SU-DHL-6 (cell line): ENCODE data around the gene STAT2.

Experiments used
- H2AFZ ChIP-seq: fragments of 200-600 bp; sonication (generic); 2 replicates; pipeline ENCODE4 v1.6.1; 2014; ENCODE audit warnings: low read depth, mild to moderate bottlenecking, moderate library complexity, mixed read lengths, antibody characterized with exemption, low read length; ENCODE audit not compliant: severe bottlenecking
- H3F3A ChIP-seq: fragments of 200-600 bp; shearing (Covaris generic); 2 replicates; pipeline ENCODE4 v1.6.0; 2016; ENCODE audit warnings: antibody characterized with exemption, mild to moderate bottlenecking; ENCODE audit not compliant: insufficient read depth
- H3K27ac ChIP-seq: fragments of 200-600 bp; sonication (generic); 2 replicates; pipeline ENCODE4 v1.5.1; 2016; ENCODE audit warnings: low read depth, mild to moderate bottlenecking, low read length, moderate library complexity, mixed read lengths
- H3K27me3 ChIP-seq: fragments of 200-600 bp; sonication (generic), shearing (Covaris generic); 2 replicates; pipeline ENCODE4 v1.6.0; 2014; ENCODE audit warnings: mild to moderate bottlenecking, low read length
- H3K36me3 ChIP-seq: fragments of 200-600 bp; sonication (generic); 2 replicates; pipeline ENCODE4 v1.6.1; 2014; ENCODE audit warnings: mild to moderate bottlenecking, low read length, mixed read lengths
- H3K4me2 ChIP-seq: fragments of 300-600, 200-600 bp; shearing (Covaris generic), sonication (generic); 2 replicates; pipeline ENCODE4 v1.6.0; 2014; ENCODE audit warnings: low read length, low read depth, mild to moderate bottlenecking; ENCODE audit not compliant: poor library complexity, severe bottlenecking
- H3K4me3 ChIP-seq: fragments of 200-600 bp; sonication (generic); 2 replicates; pipeline ENCODE4 v1.5.1; 2014; ENCODE audit warnings: antibody characterized with exemption, low read length, mild to moderate bottlenecking, mixed read lengths; ENCODE audit not compliant: insufficient read depth, poor library complexity, severe bottlenecking
- H3K79me2 ChIP-seq: fragments of 200-600 bp; sonication (generic); 2 replicates; pipeline ENCODE4 v1.6.1; 2014; ENCODE audit warnings: mild to moderate bottlenecking, low read length, moderate library complexity; ENCODE audit not compliant: insufficient read depth
- H3K9ac ChIP-seq: fragments of 200-600 bp; sonication (generic); 2 replicates; pipeline ENCODE4 v1.7.0; 2014; ENCODE audit warnings: mild to moderate bottlenecking, low read length
- H3K9me2 ChIP-seq: fragments of 200-600 bp; sonication (generic); replicated peaks from 2 replicates; pipeline ENCODE4 v1.6.1; 2014; ENCODE audit warnings: low read length; ENCODE audit not compliant: insufficient read depth
- H3K9me3 ChIP-seq: fragments of 200-600 bp; sonication (generic); 2 replicates; pipeline ENCODE4 v1.6.1; 2014; ENCODE audit warnings: low read length, mixed read lengths; ENCODE audit not compliant: insufficient read depth
- H4K20me1 ChIP-seq: fragments of 200-600 bp; sonication (generic); 2 replicates; pipeline ENCODE4 v1.6.1; 2014; ENCODE audit warnings: low read depth, mild to moderate bottlenecking, antibody characterized with exemption, low read length, moderate library complexity, mixed read lengths
- CTCF ChIP-seq: fragments of 200-600 bp; sonication (generic); IDR thresholded peaks from one replicate; pipeline ENCODE4 v1.5.1; 2017; ENCODE audit warnings: antibody characterized with exemption, mild to moderate bottlenecking, low read length, moderate library complexity; ENCODE audit not compliant: insufficient read depth, poor library complexity, severe bottlenecking
- EZH2phosphoT487 ChIP-seq: fragments of 200-600 bp; sonication (generic), shearing (Covaris generic); conservative IDR thresholded peaks from 2 replicates; pipeline ENCODE4 v1.6.1; 2018; ENCODE audit warnings: mild to moderate bottlenecking, antibody characterized with exemption, low read length, moderate library complexity, mixed read lengths

Gene STAT2

GRCh38 chr12:56389412-56389811 lies 29.5 kb upstream of the STAT2 start:
- no peaks in the 10 kb centered on the region for H4K20me1 ChIP-seq
- H3K9me3 ChIP-seq, result no peaks in the 10 kb centered on the region
- no peaks in the 10 kb centered on the region for H3F3A ChIP-seq
- H3K4me2 ChIP-seq, result no peak overlapping the region
- TF ChIP-seq CTCF, result no peak
- TF ChIP-seq EZH2phosphoT487, result no peak
- H3K36me3 ChIP-seq, result no peaks in the 10 kb centered on the region
- H2AFZ ChIP-seq, result no peak overlapping the region
- H3K27ac ChIP-seq, result no peak overlapping the region
- H3K27me3 ChIP-seq, result no peaks in the 10 kb centered on the region
- H3K9me2 ChIP-seq, result no peaks in the 10 kb centered on the region
- no peak overlapping the region for H3K4me3 ChIP-seq
- H3K9ac ChIP-seq, result no peak overlapping the region
- H3K79me2 ChIP-seq, result no peaks in the 10 kb centered on the region

- Histone ChIP-seq H3K4me3 (no peak overlapping the region), H3K36me3 (no peaks in the 10 kb centered on the region), H3K9me3 (no peaks in the 10 kb centered on the region), H2AFZ (no peak overlapping the region), H3K79me2 (no peaks in the 10 kb centered on the region), H4K20me1 (no peaks in the 10 kb centered on the region), H3F3A (no peaks in the 10 kb centered on the region), H3K4me2 (no peak overlapping the region), H3K27ac (no peak overlapping the region), H3K9ac (no peak overlapping the region), H3K27me3 (no peaks in the 10 kb centered on the region), H3K9me2 (no peaks in the 10 kb centered on the region)
- no peak for TF ChIP-seq CTCF
- TF ChIP-seq EZH2phosphoT487, result no peak
Measured at GRCh38 chr12:56387152-56387736, 27.3 kb upstream of the STAT2 start.

- Histone ChIP-seq H3K27ac (no peak overlapping the region), H3K36me3 (no peaks in the 10 kb centered on the region), H3K4me3 (no peak overlapping the region), H3K9me2 (no peaks in the 10 kb centered on the region), H3K9me3 (no peaks in the 10 kb centered on the region), H3K9ac (no peak overlapping the region), H3K27me3 (no peaks in the 10 kb centered on the region), H3F3A (no peaks in the 10 kb centered on the region), H3K4me2 (no peak overlapping the region), H3K79me2 (no peaks in the 10 kb centered on the region), H4K20me1 (no peaks in the 10 kb centered on the region), H2AFZ (no peak overlapping the region)
- TF ChIP-seq EZH2phosphoT487 (no peak), CTCF (no peak)
Measured at GRCh38 chr12:56385873-56386272, 26.0 kb upstream of the STAT2 start.
